Naive thymus-derived CD8-positive, alpha-beta T cell (primary cell): ENCODE results near the gene FYB1. TPM values are rescaled to one million over a fixed set of nuclear protein-coding genes. Genes with fewer than 3 reads are reported as not detected.

Experiments used
- ATAC-seq, 2 donors: fragments of 150-1000 bp; cut with Tn5 transposase in 1 of 2; sonication (Bioruptor Pico), chemical (Tn5 transposase) in 1 of 2; 1 replicate in 1 of 2; 2 replicates in 1 of 2; pipeline ENCODE4 v1.10.0; 2021; ENCODE audit warnings: mild to moderate bottlenecking in 2 of 2, moderate library complexity in 2 of 2
- POLR2A ChIA-PET: fragments of 350-600 bp; sonication (Branson Sonifier 250); formaldehyde crosslinking; loops from one replicate; lab custom pipeline; 2021; ENCODE audit warnings: antibody characterized with exemption; lab: Charles Lee
- DNase-seq, 10 donors: peaks; one replicate each; pipeline versions ENCODE4 v3.0.0 to v3.0.0-alpha.2; 2020 to 2022
- H3K27ac Mint-ChIP-seq, 10 donors: one replicate each; pipeline ENCODE4 v1.8.0; 2020 to 2022; ENCODE audit warnings: mild to moderate bottlenecking in 10 of 10, mixed read lengths in 10 of 10, moderate library complexity in 4 of 10, inconsistent platforms in 1 of 10
- H3K27me3 Mint-ChIP-seq, 5 donors: one replicate each; pipeline ENCODE4 v1.8.0; 2021 to 2022; ENCODE audit warnings: mixed read lengths in 5 of 5
- H3K36me3 Mint-ChIP-seq, 3 donors: one replicate each; pipeline ENCODE4 v1.8.0; 2020 to 2022; ENCODE audit warnings: mixed read lengths in 3 of 3, mild to moderate bottlenecking in 2 of 3, inconsistent platforms in 1 of 3
- H3K4me1 Mint-ChIP-seq, 4 donors: one replicate each; pipeline ENCODE4 v1.8.0; 2021 to 2022; ENCODE audit warnings: mixed read lengths in 4 of 4
- H3K4me3 Mint-ChIP-seq, 10 donors: one replicate each; pipeline ENCODE4 v1.8.0; 2020 to 2022; ENCODE audit warnings: mild to moderate bottlenecking in 10 of 10, mixed read lengths in 10 of 10, moderate library complexity in 6 of 10, inconsistent platforms in 1 of 10
- H3K9me3 Mint-ChIP-seq, 9 donors: one replicate each; pipeline ENCODE4 v1.8.0; 2020 to 2022; ENCODE audit warnings: mixed read lengths in 9 of 9, mild to moderate bottlenecking in 3 of 9, inconsistent platforms in 1 of 9, moderate library complexity in 1 of 9
- polyA plus RNA-seq, 3 donors: library from polyadenylated mRNA; unstranded; fragments of 300-500 nt; fragmentation: Illumina TruSeq; gene quantifications; one replicate each; pipeline ENCODE4 v1.2.3, GENCODE V29; 2021
- total RNA-seq, 8 experiments: library from RNA in 2 of 8; stranded (reverse) in 2 of 8; gene quantifications; one replicate each; pipeline ENCODE4 v1.2.3 and lab custom pipeline; 2021 to 2026

The FYB1 gene
- total and polyA plus RNA-seq, 5 experiments from 2014 or later, result 181 to 642 (median 431) TPM

DNA sequence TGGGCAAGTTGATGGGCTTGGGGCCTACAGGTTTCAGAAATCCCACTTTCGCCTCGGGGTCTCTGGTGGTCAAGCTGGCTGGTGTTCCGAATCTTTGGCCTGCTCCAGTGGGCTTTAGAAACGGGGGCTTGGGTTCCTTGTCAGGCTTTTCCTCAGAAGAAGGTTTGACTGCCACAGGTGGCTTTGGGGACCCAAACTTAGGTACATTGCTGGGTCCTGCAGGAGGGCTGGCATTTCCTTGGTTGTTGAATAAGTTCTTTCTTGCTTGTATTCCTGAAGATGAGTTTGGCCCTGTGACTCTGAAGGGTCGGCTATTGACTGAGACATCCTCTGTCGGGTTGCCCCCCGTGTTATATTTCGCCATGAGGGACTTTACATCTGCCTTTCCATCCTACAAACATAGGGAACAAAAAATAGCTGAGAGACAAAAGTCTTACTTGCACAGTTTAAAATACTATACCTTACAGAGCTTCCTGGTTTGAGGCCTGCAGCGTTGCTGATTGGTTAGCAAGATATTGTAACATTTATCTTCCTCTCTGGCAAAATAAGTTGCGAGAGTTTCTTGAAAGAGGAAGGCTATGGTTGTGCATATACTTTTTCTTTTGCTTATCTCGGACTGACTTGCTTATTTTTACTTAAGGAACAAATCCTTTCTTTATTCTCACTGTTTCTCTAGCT, 16.6 kb downstream of the FYB1 start:
- H3K36me3 Mint-ChIP-seq, result peaks cover 18 to 35% (median 21%) of the 10 kb centered on the region in 3 donors
- H3K27ac Mint-ChIP-seq, result peak overlapping the region; percentile 93 to 100 (median 96)
- DNase-seq (peak in 4 of 10 donors; percentile 39 to 72 (median 64)), ATAC-seq (peak; percentile 67 to 68)
- POLR2A ChIA-PET, result interaction anchor here (0.7 to 20.1 kb wide), 9 partner anchors 8 to 130 kb away, joined by 3 to 446 read pairs (median 8); partner anchors contain the start of gene FYB1
- H3K4me1 Mint-ChIP-seq, result peaks cover 24 to 70% (median 44%) of the 10 kb centered on the region in 4 donors
- no peaks in the 10 kb centered on the region for H3K9me3 Mint-ChIP-seq
- H3K27me3 Mint-ChIP-seq, result peaks cover 0 to 1% (median 0%) of the 10 kb centered on the region in 5 donors
- H3K4me3 Mint-ChIP-seq, result peak overlapping the region; percentile 84 to 99 (median 96)

DNA sequence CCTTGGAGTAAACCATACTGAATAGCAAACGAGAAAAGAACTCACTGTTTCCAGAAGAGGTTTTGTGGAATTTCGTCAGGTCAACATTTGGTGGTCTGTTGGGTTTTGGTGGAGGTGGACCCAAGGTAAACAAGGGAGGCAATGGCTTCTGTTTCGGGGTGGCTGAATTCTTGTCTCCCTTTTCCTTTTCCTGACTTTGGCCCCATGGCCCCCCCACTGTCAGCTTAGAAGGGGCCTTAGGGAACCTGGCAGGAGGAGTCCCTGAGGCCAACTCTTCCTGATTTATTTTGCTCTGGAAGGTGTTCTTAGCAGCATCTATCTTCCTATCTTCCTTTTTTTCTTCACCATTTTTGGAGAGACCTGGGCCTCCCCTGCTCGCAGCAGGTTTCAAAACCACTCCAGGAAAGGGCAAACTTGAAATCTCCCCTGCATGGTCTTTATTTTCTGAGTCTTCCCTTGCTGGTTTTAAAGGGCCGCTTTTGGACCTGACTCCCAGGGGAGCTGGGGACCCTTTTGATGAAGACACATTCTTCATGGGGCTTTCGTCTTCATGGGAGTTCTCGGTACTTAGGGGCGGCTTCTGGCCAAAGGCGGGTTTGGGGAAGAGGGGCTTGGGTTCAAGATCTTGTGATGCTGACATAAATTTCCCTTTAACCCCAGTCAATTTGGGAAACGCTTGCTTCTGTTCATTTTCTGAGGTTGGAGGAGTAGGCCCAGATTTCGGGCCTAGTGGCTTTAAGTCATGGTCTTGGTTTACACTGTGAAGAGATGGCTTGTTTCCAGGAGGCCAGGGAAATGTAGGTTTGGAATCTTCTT, 17.4 kb downstream of the FYB1 start:
- no peak for DNase-seq
- no peak for ATAC-seq
- Mint-ChIP-seq H3K36me3 (peaks cover 21 to 39% (median 23%) of the 10 kb centered on the region in 3 donors), H3K4me3 (peak overlapping the region; percentile 84 to 99 (median 96)), H3K9me3 (no peaks in the 10 kb centered on the region), H3K4me1 (peaks cover 18 to 68% (median 40%) of the 10 kb centered on the region in 4 donors), H3K27ac (peak overlapping the region; percentile 93 to 100 (median 96)), H3K27me3 (peaks cover 0 to 1% (median 0%) of the 10 kb centered on the region in 5 donors)
- POLR2A ChIA-PET, result interaction anchor here (1.2 to 20.1 kb wide), 10 partner anchors 9 to 129 kb away, joined by 3 to 446 read pairs (median 8); partner anchors contain the start of gene FYB1

DNA sequence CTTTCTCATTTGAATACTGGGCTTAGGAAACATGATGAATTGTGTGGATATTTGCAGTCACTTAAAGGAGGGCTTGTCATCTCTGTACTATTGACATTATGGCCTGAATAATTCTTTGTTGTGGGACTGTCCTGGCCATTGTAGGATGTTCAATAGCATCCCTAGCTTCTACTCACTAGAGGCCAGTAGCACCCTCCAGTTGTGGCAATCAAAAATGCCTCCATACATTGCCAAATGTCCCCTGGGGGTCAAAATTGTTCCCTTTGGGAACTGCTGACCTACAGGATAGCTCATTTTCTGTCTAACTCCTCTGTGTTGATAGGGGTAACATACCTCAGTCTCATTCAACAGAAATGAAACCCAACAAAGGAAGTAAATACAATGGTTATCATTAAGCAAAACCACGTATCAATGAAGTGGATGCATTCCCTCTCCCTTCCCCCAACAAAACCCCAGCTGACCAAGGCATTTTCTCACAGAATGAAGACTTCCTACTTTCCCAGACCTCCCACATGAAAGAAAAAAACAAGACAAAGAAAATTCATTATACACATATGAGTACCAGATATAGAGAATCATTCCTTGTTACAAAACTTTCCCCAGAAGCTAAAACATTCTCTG, 18.1 kb downstream of the FYB1 start:
- H3K4me1 Mint-ChIP-seq, result peaks cover 17 to 68% (median 40%) of the 10 kb centered on the region in 4 donors
- ATAC-seq, result no peak
- H3K27ac Mint-ChIP-seq, result peak overlapping the region; percentile 93 to 100 (median 96)
- DNase-seq, result no peak
- peaks cover 0 to 1% (median 0%) of the 10 kb centered on the region in 5 donors for H3K27me3 Mint-ChIP-seq
- peaks cover 21 to 45% (median 30%) of the 10 kb centered on the region in 3 donors for H3K36me3 Mint-ChIP-seq
- H3K9me3 Mint-ChIP-seq, result no peaks in the 10 kb centered on the region
- POLR2A ChIA-PET, result interaction anchor here (0.7 to 20.1 kb wide), 10 partner anchors 10 to 128 kb away, joined by 3 to 446 read pairs (median 8); partner anchors contain the start of gene FYB1
- peak overlapping the region; percentile 84 to 99 (median 96) for H3K4me3 Mint-ChIP-seq

DNA sequence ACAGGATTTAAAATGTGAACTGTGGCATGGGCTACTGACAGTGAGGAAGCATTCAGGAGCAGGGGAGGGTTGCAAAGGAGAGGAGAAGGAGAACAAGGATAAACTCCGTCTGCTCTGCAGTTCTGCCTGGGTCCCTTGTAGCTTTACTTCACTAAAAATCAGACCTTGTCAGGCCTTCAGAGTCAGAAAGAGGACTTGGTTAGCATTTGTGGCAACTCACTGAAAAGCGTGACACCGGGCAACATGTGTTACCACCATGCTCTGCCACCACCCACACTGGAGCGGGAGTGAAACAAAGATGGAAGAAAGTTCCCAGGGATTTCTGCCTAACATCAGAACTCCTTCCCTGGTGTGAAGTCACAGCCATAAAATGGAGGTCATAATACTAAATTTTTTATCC, 19.3 kb downstream of the FYB1 start:
- Mint-ChIP-seq H3K36me3 (peaks cover 21 to 48% (median 39%) of the 10 kb centered on the region in 3 donors), H3K9me3 (no peaks in the 10 kb centered on the region), H3K27ac (peak overlapping the region; percentile 93 to 100 (median 96)), H3K27me3 (peaks cover 0 to 1% (median 0%) of the 10 kb centered on the region in 5 donors), H3K4me3 (peak overlapping the region; percentile 84 to 99 (median 96)), H3K4me1 (peaks cover 18 to 64% (median 37%) of the 10 kb centered on the region in 4 donors)
- POLR2A ChIA-PET, result interaction anchor here (1.3 to 20.1 kb wide), 8 partner anchors 11 to 127 kb away, joined by 3 to 446 read pairs (median 48); partner anchors contain the start of gene FYB1
- no peak for DNase-seq
- no peak for ATAC-seq

DNA sequence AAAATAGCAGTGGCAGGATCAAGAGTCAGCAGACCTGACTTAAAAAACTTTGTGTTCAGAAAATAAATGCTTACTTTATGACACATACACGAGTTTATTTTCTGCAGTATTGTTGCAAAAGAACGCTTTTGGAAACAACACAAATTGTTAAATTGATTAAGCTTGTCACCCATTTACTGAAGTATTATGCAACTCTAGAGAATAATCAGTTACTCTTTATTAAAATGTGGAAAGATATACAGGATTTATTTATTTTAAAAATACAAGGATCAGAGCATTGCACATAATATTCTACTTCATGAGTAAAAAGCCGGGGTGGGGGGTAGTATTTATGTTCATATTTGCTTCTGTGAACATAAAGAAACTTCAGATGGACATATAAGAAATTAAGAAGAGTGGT, 20.0 kb downstream of the FYB1 start:
- POLR2A ChIA-PET, result interaction anchor here (1.3 to 20.1 kb wide), 7 partner anchors 10 to 84 kb away, joined by 4 to 446 read pairs (median 88); partner anchors contain the start of gene FYB1
- Mint-ChIP-seq H3K9me3 (no peaks in the 10 kb centered on the region), H3K4me1 (peaks cover 22 to 64% (median 37%) of the 10 kb centered on the region in 4 donors), H3K36me3 (peaks cover 26 to 56% (median 46%) of the 10 kb centered on the region in 3 donors), H3K27ac (peak overlapping the region; percentile 93 to 100 (median 96)), H3K27me3 (peaks cover 0 to 1% (median 0%) of the 10 kb centered on the region in 5 donors), H3K4me3 (peak overlapping the region; percentile 84 to 99 (median 96))
- DNase-seq (no peak), ATAC-seq (no peak)

DNA sequence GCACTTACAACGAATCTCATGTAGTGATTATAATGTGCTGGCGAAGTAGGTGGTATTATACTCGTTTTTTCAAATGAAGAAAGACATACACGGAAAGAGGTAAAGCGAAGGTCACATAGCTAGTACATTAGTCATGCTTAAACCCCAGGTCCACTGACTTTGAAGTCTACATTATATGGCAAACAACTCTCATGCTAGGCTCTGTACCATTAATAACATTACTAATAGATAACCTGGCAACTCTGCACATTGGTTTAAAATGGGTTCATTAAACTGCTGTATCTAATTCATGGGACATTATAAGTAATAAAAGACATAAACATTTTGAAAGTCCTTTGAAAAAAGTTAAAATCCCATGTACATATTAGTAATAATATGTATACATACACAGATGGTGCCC, 21.2 kb downstream of the FYB1 start:
- Mint-ChIP-seq H3K27me3 (peaks cover 0 to 1% (median 0%) of the 10 kb centered on the region in 5 donors), H3K4me1 (peaks cover 27 to 65% (median 41%) of the 10 kb centered on the region in 4 donors), H3K4me3 (peak overlapping the region; percentile 74 to 99 (median 86)), H3K9me3 (no peaks in the 10 kb centered on the region), H3K36me3 (peaks cover 27 to 62% (median 58%) of the 10 kb centered on the region in 3 donors), H3K27ac (peak overlapping the region; percentile 83 to 98 (median 86))
- DNase-seq (no peak), ATAC-seq (no peak)
- POLR2A ChIA-PET, result interaction anchor here (1.1 to 20.1 kb wide), 4 partner anchors 9 to 20 kb away, joined by 6 to 446 read pairs (median 158); partner anchors contain the start of gene FYB1

DNA sequence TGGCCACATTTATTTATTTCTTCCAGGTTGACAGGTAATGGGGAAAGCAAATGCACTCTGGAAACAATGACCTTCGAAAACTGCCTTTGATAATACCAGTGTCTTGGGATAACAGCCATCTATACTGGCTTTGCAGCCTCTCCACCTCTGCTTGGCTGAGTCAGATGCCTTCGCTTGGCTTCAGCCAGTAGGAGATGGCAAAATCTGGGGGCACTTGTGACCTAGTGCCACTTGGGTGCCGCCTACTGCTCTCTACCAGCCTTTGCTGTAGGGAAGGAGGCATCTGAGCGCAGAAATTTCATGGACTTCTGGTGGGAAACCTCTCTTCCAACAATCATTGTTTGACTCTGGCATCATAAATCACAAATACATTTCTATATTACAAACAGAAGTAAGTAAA, 21.8 kb downstream of the FYB1 start:
- peak overlapping the region; percentile 83 to 98 (median 92) for H3K27ac Mint-ChIP-seq
- DNase-seq (peak in 8 of 10 donors; percentile 38 to 78 (median 63)), ATAC-seq (peak; percentile 74 to 89)
- H3K4me3 Mint-ChIP-seq, result peak overlapping the region; percentile 80 to 99 (median 86)
- H3K36me3 Mint-ChIP-seq, result peaks cover 27 to 63% (median 62%) of the 10 kb centered on the region in 3 donors
- POLR2A ChIA-PET, result interaction anchor here (1.1 to 20.1 kb wide), 6 partner anchors 8 to 21 kb away, joined by 6 to 446 read pairs (median 92); partner anchors contain the start of gene FYB1
- peaks cover 0 to 1% (median 0%) of the 10 kb centered on the region in 5 donors for H3K27me3 Mint-ChIP-seq
- peaks cover 27 to 65% (median 46%) of the 10 kb centered on the region in 4 donors for H3K4me1 Mint-ChIP-seq
- H3K9me3 Mint-ChIP-seq, result no peaks in the 10 kb centered on the region

DNA sequence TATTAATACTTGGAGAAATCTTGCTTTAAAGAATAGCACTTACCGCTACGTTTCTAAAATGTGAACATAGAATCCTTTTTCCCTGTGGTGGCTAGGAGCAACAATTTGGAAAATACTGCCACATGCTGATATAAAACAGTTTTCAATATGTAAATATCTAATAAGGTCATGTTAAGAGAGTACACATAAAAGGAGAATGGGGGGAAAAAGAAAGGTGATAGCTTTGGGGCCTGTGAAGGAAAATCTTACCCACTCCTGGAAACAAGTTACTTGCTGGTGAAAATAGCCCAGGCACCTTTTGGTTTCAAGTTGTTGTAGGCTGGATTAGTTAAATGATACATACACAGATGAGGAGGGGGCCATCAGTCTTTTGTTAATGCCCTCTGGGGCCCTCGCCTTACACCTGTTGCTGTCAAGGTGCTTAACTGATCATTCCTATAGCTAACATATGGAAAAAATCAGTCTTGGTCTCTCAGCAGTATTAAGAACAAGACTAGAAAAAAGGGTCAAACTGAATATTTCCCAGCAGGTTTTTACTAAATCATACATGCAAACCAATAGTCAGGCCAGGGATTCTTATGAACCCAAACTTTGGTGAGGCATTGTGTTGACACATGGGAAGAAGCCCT, 24.1 kb downstream of the FYB1 start:
- peak in 1 of 2 donors; percentile 2 for ATAC-seq
- Mint-ChIP-seq H3K27me3 (peaks cover 0 to 1% (median 0%) of the 10 kb centered on the region in 5 donors), H3K4me3 (peak overlapping the region; percentile 77 to 99 (median 89)), H3K27ac (peak overlapping the region; percentile 87 to 98 (median 96)), H3K9me3 (no peaks in the 10 kb centered on the region), H3K4me1 (peaks cover 31 to 69% (median 63%) of the 10 kb centered on the region in 4 donors), H3K36me3 (peaks cover 18 to 59% (median 42%) of the 10 kb centered on the region in 3 donors)
- POLR2A ChIA-PET, result interaction anchor here (0.6 to 20.1 kb wide), 11 partner anchors 6 to 90 kb away, joined by 3 to 446 read pairs (median 15); no protein-coding TSS in a partner anchor
- DNase-seq, result no peak

DNA sequence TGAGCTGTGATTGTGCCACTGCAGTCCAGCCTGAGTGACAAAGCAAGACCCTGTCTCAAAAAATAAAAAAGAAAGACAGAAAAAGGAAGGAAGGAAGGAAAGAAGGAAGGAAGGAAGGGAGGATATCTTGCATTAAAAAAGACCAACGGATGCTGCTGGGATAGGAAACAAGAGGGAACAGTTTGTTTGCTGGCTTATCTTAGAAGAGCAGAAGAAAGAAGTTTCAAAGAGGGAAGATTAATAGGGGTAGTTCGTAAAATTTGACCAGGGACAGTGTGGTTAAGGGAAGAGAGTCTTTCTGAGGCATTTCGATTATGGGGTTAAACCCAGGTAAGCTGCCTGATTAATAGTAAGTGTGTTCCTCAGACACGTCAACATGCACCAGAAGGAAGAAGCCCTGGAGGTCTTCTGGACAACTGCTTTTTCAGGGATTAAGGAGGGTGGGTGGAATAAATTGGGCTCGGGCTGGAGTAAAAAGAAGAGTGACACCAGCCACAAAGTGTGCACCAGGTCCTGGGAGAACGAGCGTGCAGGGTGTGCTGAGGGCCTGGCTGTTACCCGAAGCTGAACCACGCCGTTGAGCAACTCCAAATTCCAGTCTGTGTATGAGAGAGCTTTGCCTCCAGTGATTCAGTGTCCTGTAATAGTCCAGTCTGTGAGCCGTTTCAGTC, 24.8 kb downstream of the FYB1 start:
- no peaks in the 10 kb centered on the region for H3K9me3 Mint-ChIP-seq
- DNase-seq (no peak), ATAC-seq (no peak)
- POLR2A ChIA-PET, result interaction anchor here (1.2 to 20.1 kb wide), 7 partner anchors 5 to 34 kb away, joined by 3 to 446 read pairs (median 21); no protein-coding TSS in a partner anchor
- H3K27ac Mint-ChIP-seq, result peak overlapping the region; percentile 87 to 98 (median 96)
- H3K36me3 Mint-ChIP-seq, result peaks cover 10 to 59% (median 35%) of the 10 kb centered on the region in 3 donors
- no peaks in the 10 kb centered on the region for H3K27me3 Mint-ChIP-seq
- H3K4me3 Mint-ChIP-seq, result peak overlapping the region; percentile 77 to 99 (median 89)
- peaks cover 36 to 76% (median 70%) of the 10 kb centered on the region in 4 donors for H3K4me1 Mint-ChIP-seq
